Mononuclear cell (primary cell): ENCODE data around the gene SPATA31D3. TPM values are rescaled to one million over a fixed set of nuclear protein-coding genes. Genes with fewer than 3 reads are reported as not detected.
"Not testable (repeated sequence)": the region's sequence is repeated elsewhere in the genome, so short reads cannot be mapped to it uniquely, and the experiment has no call there.

Experiments
- H3K27me3 ChIP-seq: 2 replicates; pipeline ENCODE4 v1.6.0; 2011; ENCODE audit warnings: low read length, control low read depth; ENCODE audit not compliant: insufficient read depth
- H3K4me1 ChIP-seq: 2 replicates; pipeline ENCODE4 v1.5.1; 2011; ENCODE audit warnings: mild to moderate bottlenecking, low read length, control low read depth; ENCODE audit not compliant: insufficient read depth
- H3K4me3 ChIP-seq: 2 replicates; pipeline ENCODE4 v1.5.1; 2011; ENCODE audit warnings: mild to moderate bottlenecking, low read length, moderate library complexity
- H3K9me3 ChIP-seq: 2 replicates; pipeline ENCODE4 v1.5.1; 2011; ENCODE audit warnings: low read depth, mild to moderate bottlenecking, control low read depth, low read length
- total RNA-seq: library from RNA; depleted of rRNA; stranded (reverse); fragments of >200 nt; gene quantifications from one replicate; pipeline ENCODE4 v1.2.3, GENCODE V29; 2012

Gene SPATA31D3
- not detected for total RNA-seq

GRCh38 chr9:81943393-81943792, at the start of gene SPATA31D3:
Gene SPATA31D3, plus strand, starts transcription at chr9:81943500. Its CDS starts 86 bp downstream, at chr9:81943586.
- not testable (repeated sequence) for H3K9me3 ChIP-seq, H3K4me1 ChIP-seq, H3K4me3 ChIP-seq, H3K27me3 ChIP-seq

- Histone ChIP-seq H3K4me3 (no peak overlapping the region), H3K4me1 (no peaks in the 10 kb centered on the region), H3K27me3 (no peaks in the 10 kb centered on the region), H3K9me3 (no peaks in the 10 kb centered on the region)
Measured at GRCh38 chr9:81893929-81894328, 49.4 kb upstream of the SPATA31D3 start.

- H3K9me3 ChIP-seq: no peaks in the 10 kb centered on the region
- H3K4me3 ChIP-seq: no peak overlapping the region
- H3K4me1 ChIP-seq: no peaks in the 10 kb centered on the region
- no peaks in the 10 kb centered on the region for H3K27me3 ChIP-seq
Measured at GRCh38 chr9:81894891-81895290, 48.4 kb upstream of the SPATA31D3 start.

GRCh38 chr9:81896070-81896469, 47.2 kb upstream of the SPATA31D3 start:
- Histone ChIP-seq H3K9me3 (no peaks in the 10 kb centered on the region), H3K27me3 (no peaks in the 10 kb centered on the region), H3K4me1 (no peaks in the 10 kb centered on the region), H3K4me3 (no peak overlapping the region)

GRCh38 chr9:81898851-81899250, 44.4 kb upstream of the SPATA31D3 start:
- Histone ChIP-seq H3K4me1 (no peaks in the 10 kb centered on the region), H3K4me3 (no peak overlapping the region), H3K9me3 (no peaks in the 10 kb centered on the region), H3K27me3 (no peaks in the 10 kb centered on the region)

GRCh38 chr9:81902196-81902595, 41.1 kb upstream of the SPATA31D3 start:
- Histone ChIP-seq H3K4me1 (no peaks in the 10 kb centered on the region), H3K27me3 (no peaks in the 10 kb centered on the region), H3K4me3 (no peak overlapping the region), H3K9me3 (no peaks in the 10 kb centered on the region)

- no peaks in the 10 kb centered on the region for H3K27me3 ChIP-seq
Measured at GRCh38 chr9:81902626-81903025, 40.7 kb upstream of the SPATA31D3 start.

GRCh38 chr9:81906671-81907070, 36.6 kb upstream of the SPATA31D3 start:
- Histone ChIP-seq H3K27me3 (no peaks in the 10 kb centered on the region), H3K4me1 (no peaks in the 10 kb centered on the region), H3K9me3 (no peaks in the 10 kb centered on the region), H3K4me3 (no peak overlapping the region)

More at GRCh38 chr9:81902626-81903025, 40.7 kb upstream of the SPATA31D3 start:
- H3K4me1 ChIP-seq: no peaks in the 10 kb centered on the region
- no peak overlapping the region for H3K4me3 ChIP-seq
- H3K9me3 ChIP-seq: no peaks in the 10 kb centered on the region

- no peaks in the 10 kb centered on the region for H3K4me1 ChIP-seq
Measured at GRCh38 chr9:81912135-81912534, 31.2 kb upstream of the SPATA31D3 start.

GRCh38 chr9:81915801-81916505, 27.3 kb upstream of the SPATA31D3 start:
- Histone ChIP-seq H3K9me3 (no peaks in the 10 kb centered on the region), H3K27me3 (no peaks in the 10 kb centered on the region), H3K4me3 (no peak overlapping the region), H3K4me1 (no peaks in the 10 kb centered on the region)

More at GRCh38 chr9:81912135-81912534, 31.2 kb upstream of the SPATA31D3 start:
- no peaks in the 10 kb centered on the region for H3K27me3 ChIP-seq
- H3K9me3 ChIP-seq: no peaks in the 10 kb centered on the region
- H3K4me3 ChIP-seq: no peak overlapping the region

- not testable (repeated sequence) for H3K9me3 ChIP-seq, H3K4me1 ChIP-seq, H3K4me3 ChIP-seq, H3K27me3 ChIP-seq
Measured at GRCh38 chr9:81918507-81918906, 24.8 kb upstream of the SPATA31D3 start.

GRCh38 chr9:81928305-81928704, 15.0 kb upstream of the SPATA31D3 start, which contains the start of gene SPATA31D4:
Gene SPATA31D4, plus strand, starts transcription at chr9:81928428. Its CDS starts 86 bp downstream, at chr9:81928514.
- H3K4me1 ChIP-seq, H3K9me3 ChIP-seq, H3K4me3 ChIP-seq, H3K27me3 ChIP-seq: not testable (repeated sequence)

GRCh38 chr9:81930147-81930546, 13.2 kb upstream of the SPATA31D3 start:
- H3K4me1 ChIP-seq, H3K9me3 ChIP-seq, H3K4me3 ChIP-seq, H3K27me3 ChIP-seq: not testable (repeated sequence)

- not testable (repeated sequence) for H3K27me3 ChIP-seq, H3K4me1 ChIP-seq, H3K9me3 ChIP-seq, H3K4me3 ChIP-seq
Measured at GRCh38 chr9:81933547-81933946, 9.8 kb upstream of the SPATA31D3 start.

GRCh38 chr9:81948650-81949049, 5.3 kb downstream of the SPATA31D3 start:
- not testable (repeated sequence) for H3K4me1 ChIP-seq, H3K27me3 ChIP-seq, H3K4me3 ChIP-seq, H3K9me3 ChIP-seq

- no peak overlapping the region for H3K4me3 ChIP-seq
- H3K27me3 ChIP-seq: no peaks in the 10 kb centered on the region
- no peaks in the 10 kb centered on the region for H3K4me1 ChIP-seq
- H3K9me3 ChIP-seq: no peaks in the 10 kb centered on the region
Measured at GRCh38 chr9:81953096-81953495, 9.8 kb downstream of the SPATA31D3 start.
